Progenitor cell of endocrine pancreas (in vitro differentiated cells): Measurements from ENCODE around the gene POLE. TPM values are rescaled to one million over a fixed set of nuclear protein-coding genes. Genes with fewer than 3 reads are reported as not detected.

ENCODE experiments used
- DNase-seq: peaks from one replicate; pipeline ENCODE4 v3.0.0; 2021; ENCODE audit warnings: low spot score; ENCODE audit not compliant: unreplicated experiment
- H3K27ac Mint-ChIP-seq: 2 replicates; pipeline ENCODE4 v1.8.0; 2021; ENCODE audit warnings: mild to moderate bottlenecking, moderate library complexity, mixed read lengths
- H3K27me3 Mint-ChIP-seq: 2 replicates; pipeline ENCODE4 v1.8.0; 2021; ENCODE audit warnings: mixed read lengths
- H3K36me3 Mint-ChIP-seq: 2 replicates; pipeline ENCODE4 v1.8.0; 2022; ENCODE audit warnings: mixed read lengths; ENCODE audit not compliant: insufficient read depth
- H3K4me1 Mint-ChIP-seq: 2 replicates; pipeline ENCODE4 v1.8.0; 2021; ENCODE audit warnings: low read depth, mixed read lengths
- H3K4me3 Mint-ChIP-seq: 2 replicates; pipeline ENCODE4 v1.8.0; 2021; ENCODE audit warnings: low read depth, mild to moderate bottlenecking, moderate library complexity, mixed read lengths
- H3K9me3 Mint-ChIP-seq: 2 replicates; pipeline ENCODE4 v1.8.0; 2021; ENCODE audit warnings: low read depth, mixed read lengths
- CTCF ChIP-seq: fragments of 200-600 bp; sonication (generic); IDR thresholded peaks from one replicate; pipeline ENCODE4 v1.5.0; 2021; ENCODE audit warnings: antibody characterized with exemption, mild to moderate bottlenecking; ENCODE audit not compliant: unreplicated experiment
- total RNA-seq: library from RNA; stranded (reverse); gene quantifications from 2 replicates; pipeline ENCODE4 v1.2.1, GENCODE V29; 2021

Gene POLE
- total RNA-seq, 1 donor from 2014 or later = 121 TPM

- Mint-ChIP-seq H3K4me1 (no peaks in the 10 kb centered on the region), H3K9me3 (no peaks in the 10 kb centered on the region), H3K4me3 (no peak overlapping the region), H3K36me3 (peaks cover 25% of the 10 kb centered on the region), H3K27me3 (no peaks in the 10 kb centered on the region), H3K27ac (no peak overlapping the region)
- no peak for TF ChIP-seq CTCF
- DNase-seq = no peak
Observed at GRCh38 chr12:132649226-132649945, 37.8 kb downstream of the POLE start.

- Mint-ChIP-seq H3K9me3 (no peaks in the 10 kb centered on the region), H3K4me1 (no peaks in the 10 kb centered on the region), H3K27ac (no peak overlapping the region), H3K4me3 (no peak overlapping the region), H3K36me3 (peaks cover 21% of the 10 kb centered on the region), H3K27me3 (no peaks in the 10 kb centered on the region)
- TF ChIP-seq CTCF = no peak
- no peak for DNase-seq
Observed at GRCh38 chr12:132648616-132649225, 38.4 kb downstream of the POLE start.

GRCh38 chr12:132647858-132648257, 39.3 kb downstream of the POLE start:
- no peaks in the 10 kb centered on the region for H3K9me3 Mint-ChIP-seq
- no peak for DNase-seq
- no peak for TF ChIP-seq CTCF
- H3K36me3 Mint-ChIP-seq = peaks cover 20% of the 10 kb centered on the region
- no peak overlapping the region for H3K27ac Mint-ChIP-seq
- no peaks in the 10 kb centered on the region for H3K27me3 Mint-ChIP-seq
- H3K4me3 Mint-ChIP-seq = no peak overlapping the region
- no peaks in the 10 kb centered on the region for H3K4me1 Mint-ChIP-seq

- H3K4me1 Mint-ChIP-seq = no peaks in the 10 kb centered on the region
- DNase-seq = no peak
- no peak for TF ChIP-seq CTCF
- H3K27me3 Mint-ChIP-seq = no peaks in the 10 kb centered on the region
- H3K9me3 Mint-ChIP-seq = no peaks in the 10 kb centered on the region
- H3K4me3 Mint-ChIP-seq = no peak overlapping the region
- H3K36me3 Mint-ChIP-seq = peaks cover 21% of the 10 kb centered on the region
- H3K27ac Mint-ChIP-seq = no peak overlapping the region
Observed at GRCh38 chr12:132646850-132647249, 40.3 kb downstream of the POLE start.

- H3K4me3 Mint-ChIP-seq = no peak overlapping the region
- H3K4me1 Mint-ChIP-seq = no peaks in the 10 kb centered on the region
- no peaks in the 10 kb centered on the region for H3K9me3 Mint-ChIP-seq
- peaks cover 27% of the 10 kb centered on the region for H3K36me3 Mint-ChIP-seq
- peak overlapping the region; percentile 41 for H3K27ac Mint-ChIP-seq
- H3K27me3 Mint-ChIP-seq = no peaks in the 10 kb centered on the region
- TF ChIP-seq CTCF = no peak
- DNase-seq = no peak
Observed at GRCh38 chr12:132642846-132643835, 44.0 kb downstream of the POLE start.
